Keratinocyte (primary cell): ENCODE data around the gene RBMS3. TPM values are rescaled to one million over a fixed set of nuclear protein-coding genes. Genes with fewer than 3 reads are reported as not detected.
A peak's percentile ranks its signal among the peaks of the same experiment; 100 is the strongest.

Source experiments
- DNase-seq: peaks from one replicate; pipeline ENCODE4 v3.0.0-alpha.2; 2011; ENCODE audit warnings: low read depth, missing footprints, low spot score
- FAIRE-seq: peaks from 2 replicates; lab custom pipeline; 2011; peaks lifted over from hg19 to GRCh38; lab: Jason Lieb, UNC
- H2AFZ ChIP-seq: 2 replicates; pipeline ENCODE4 v1.6.0; 2012; ENCODE audit warnings: low read length, control low read depth, inconsistent platforms; ENCODE audit not compliant: control insufficient read depth
- H3K27ac ChIP-seq: 2 replicates; pipeline ENCODE4 v1.5.1; 2011; ENCODE audit warnings: low read length; ENCODE audit not compliant: control insufficient read depth, insufficient read depth
- H3K27me3 ChIP-seq: 3 replicates; pipeline ENCODE4 v1.6.0; 2011; ENCODE audit warnings: low read length; ENCODE audit not compliant: control insufficient read depth, insufficient read depth; ENCODE audit errors: extremely low read depth
- H3K36me3 ChIP-seq, 2 experiments: 2 replicates in 1 of 2; 3 replicates in 1 of 2; pipeline ENCODE4 v1.5.1; 2011; ENCODE audit warnings: low read length in 2 of 2, mild to moderate bottlenecking in 1 of 2; ENCODE audit not compliant: control insufficient read depth in 2 of 2, insufficient read depth in 2 of 2; ENCODE audit errors: extremely low read depth in 1 of 2
- H3K4me1 ChIP-seq: 3 replicates; pipeline ENCODE4 v1.5.1; 2011; ENCODE audit warnings: low read length; ENCODE audit not compliant: control insufficient read depth, insufficient read depth; ENCODE audit errors: extremely low read depth
- H3K4me2 ChIP-seq: 3 replicates; pipeline ENCODE4 v1.6.0; 2011; ENCODE audit warnings: low read depth, low read length; ENCODE audit not compliant: control insufficient read depth, insufficient read depth; ENCODE audit errors: extremely low read depth
- H3K4me3 ChIP-seq, 3 experiments: fragments of 200-600 bp in 1 of 3; sonication (generic) in 1 of 3; 2 replicates in 2 of 3; 3 replicates in 1 of 3; pipeline ENCODE4 v1.5.1; 2011 to 2016; ENCODE audit warnings: low read length in 3 of 3, mild to moderate bottlenecking in 3 of 3, control low read depth in 2 of 3, inconsistent platforms in 1 of 3, low read depth in 1 of 3, mixed read lengths in 1 of 3, mixed run types in 1 of 3, moderate library complexity in 1 of 3; ENCODE audit not compliant: control insufficient read depth in 2 of 3, insufficient read depth in 2 of 3; ENCODE audit errors: extremely low read depth in 1 of 3
- H3K79me2 ChIP-seq: 2 replicates; pipeline ENCODE4 v1.6.0; 2012; ENCODE audit warnings: low read length; ENCODE audit not compliant: control insufficient read depth, insufficient read depth
- H3K9ac ChIP-seq: 3 replicates; pipeline ENCODE4 v1.6.0; 2011; ENCODE audit warnings: low read length; ENCODE audit not compliant: control insufficient read depth, insufficient read depth; ENCODE audit errors: extremely low read depth
- H3K9me1 ChIP-seq: 3 replicates; pipeline ENCODE4 v1.6.0; 2011; ENCODE audit warnings: low read length; ENCODE audit not compliant: control insufficient read depth, insufficient read depth; ENCODE audit errors: extremely low read depth
- H3K9me3 ChIP-seq: 2 replicates; pipeline ENCODE4 v1.5.1; 2012; ENCODE audit warnings: low read depth, low read length; ENCODE audit not compliant: control insufficient read depth
- H4K20me1 ChIP-seq: 3 replicates; pipeline ENCODE4 v1.6.0; 2011; ENCODE audit warnings: low read length; ENCODE audit not compliant: control insufficient read depth, insufficient read depth; ENCODE audit errors: extremely low read depth
- EZH2 ChIP-seq: IDR thresholded peaks from one replicate; pipeline ENCODE4 v1.6.1; 2012; ENCODE audit warnings: inconsistent platforms, mild to moderate bottlenecking, low read length, moderate library complexity
- dilution Hi-C: fragments of 300-500 bp; cut with MboI; formaldehyde crosslinking; loops from one replicate; pipeline ENCODE4 v1.7.0; 2020; ENCODE audit warnings: low sequenced_read_pairs; ENCODE audit not compliant: extremely low pct_ligation_motif_present
- polyA plus RNA-seq, 5 experiments: library from polyadenylated mRNA; depleted of rRNA in 3 of 5; stranded (reverse) in 3 of 5; stranded (forward) in 1 of 5; unstranded in 1 of 5; fragments of >200 nt; gene quantifications; 1 replicate in 1 of 5; 2 replicates in 3 of 5; 3 replicates in 1 of 5; pipeline versions ENCODE4 v1.2.1 to v1.2.3, GENCODE V29; 2011 to 2012; ENCODE audit warnings: missing spikeins in 2 of 5, low read depth in 1 of 5, low replicate concordance in 1 of 5
- TF ChIP-seq, protein P1 (sequence below), 3 experiments: IDR thresholded peaks in 1 of 3; conservative IDR thresholded peaks in 1 of 3; optimal IDR thresholded peaks in 1 of 3; 2 replicates in 2 of 3; 3 replicates in 1 of 3; pipeline versions ENCODE3 to v1.5.1; 2011; ENCODE audit warnings: low read length in 3 of 3, mild to moderate bottlenecking in 3 of 3, moderate library complexity in 2 of 3, control low read depth in 1 of 3, inconsistent platforms in 1 of 3; ENCODE audit not compliant: insufficient read depth in 2 of 3; ENCODE audit errors: extremely low read depth in 1 of 3

RBMS3 gene
- polyA plus RNA-seq, 1 donor (not counting 4 experiments of a cell fraction or from before 2014, with no cell fraction given): 2.3 TPM

DNA sequence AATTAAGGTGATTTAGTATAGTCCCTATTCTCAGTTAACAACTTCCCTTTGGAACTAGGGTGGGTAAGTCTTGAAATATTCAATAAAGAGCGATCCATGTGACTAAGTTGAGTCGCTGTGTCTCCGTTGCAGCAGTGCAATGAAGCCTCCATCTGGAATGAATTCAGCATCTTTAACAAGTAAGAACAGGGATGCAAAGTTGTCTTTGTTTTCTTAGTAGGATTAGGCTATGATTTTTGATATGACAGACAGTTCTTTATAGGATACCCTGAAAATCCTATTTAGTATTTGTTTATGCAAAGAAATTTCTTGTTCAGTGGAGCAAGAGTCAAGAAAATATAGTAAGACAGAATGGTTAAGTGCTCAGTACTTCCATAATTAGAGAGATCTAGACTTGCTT is 52.7 kb downstream of the RBMS3 start:
- peak overlapping the region; percentile 22 for H3K27ac ChIP-seq
- FAIRE-seq (no peak), DNase-seq (no peak)
- no peak overlapping the region for H3K9ac ChIP-seq
- H3K27me3 ChIP-seq: no peaks in the 10 kb centered on the region
- peak overlapping the region; percentile 6 for H3K4me2 ChIP-seq
- dilution Hi-C loops: no loop called here
- H4K20me1 ChIP-seq: no peaks in the 10 kb centered on the region
- H3K4me1 ChIP-seq: peaks cover 51% of the 10 kb centered on the region
- no peaks in the 10 kb centered on the region for H3K36me3 ChIP-seq
- H3K79me2 ChIP-seq: no peaks in the 10 kb centered on the region
- H3K9me3 ChIP-seq: no peaks in the 10 kb centered on the region
- H2AFZ ChIP-seq: no peak overlapping the region
- no peak overlapping the region for H3K4me3 ChIP-seq
- no peaks in the 10 kb centered on the region for H3K9me1 ChIP-seq
- TF ChIP-seq, protein P1, sequence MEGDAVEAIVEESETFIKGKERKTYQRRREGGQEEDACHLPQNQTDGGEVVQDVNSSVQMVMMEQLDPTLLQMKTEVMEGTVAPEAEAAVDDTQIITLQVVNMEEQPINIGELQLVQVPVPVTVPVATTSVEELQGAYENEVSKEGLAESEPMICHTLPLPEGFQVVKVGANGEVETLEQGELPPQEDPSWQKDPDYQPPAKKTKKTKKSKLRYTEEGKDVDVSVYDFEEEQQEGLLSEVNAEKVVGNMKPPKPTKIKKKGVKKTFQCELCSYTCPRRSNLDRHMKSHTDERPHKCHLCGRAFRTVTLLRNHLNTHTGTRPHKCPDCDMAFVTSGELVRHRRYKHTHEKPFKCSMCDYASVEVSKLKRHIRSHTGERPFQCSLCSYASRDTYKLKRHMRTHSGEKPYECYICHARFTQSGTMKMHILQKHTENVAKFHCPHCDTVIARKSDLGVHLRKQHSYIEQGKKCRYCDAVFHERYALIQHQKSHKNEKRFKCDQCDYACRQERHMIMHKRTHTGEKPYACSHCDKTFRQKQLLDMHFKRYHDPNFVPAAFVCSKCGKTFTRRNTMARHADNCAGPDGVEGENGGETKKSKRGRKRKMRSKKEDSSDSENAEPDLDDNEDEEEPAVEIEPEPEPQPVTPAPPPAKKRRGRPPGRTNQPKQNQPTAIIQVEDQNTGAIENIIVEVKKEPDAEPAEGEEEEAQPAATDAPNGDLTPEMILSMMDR (optimal IDR thresholded peaks at IDR 0.05 in 1 of 3, IDR thresholded peaks at IDR 0.05 in 1 of 3, conservative IDR thresholded peaks at IDR 0.05 in 1 of 3; ENCODE audit: extremely low read depth in 1 of 3, insufficient read depth in 2 of 3, low read length in 3 of 3): no peak
- TF ChIP-seq EZH2: no peak

DNA sequence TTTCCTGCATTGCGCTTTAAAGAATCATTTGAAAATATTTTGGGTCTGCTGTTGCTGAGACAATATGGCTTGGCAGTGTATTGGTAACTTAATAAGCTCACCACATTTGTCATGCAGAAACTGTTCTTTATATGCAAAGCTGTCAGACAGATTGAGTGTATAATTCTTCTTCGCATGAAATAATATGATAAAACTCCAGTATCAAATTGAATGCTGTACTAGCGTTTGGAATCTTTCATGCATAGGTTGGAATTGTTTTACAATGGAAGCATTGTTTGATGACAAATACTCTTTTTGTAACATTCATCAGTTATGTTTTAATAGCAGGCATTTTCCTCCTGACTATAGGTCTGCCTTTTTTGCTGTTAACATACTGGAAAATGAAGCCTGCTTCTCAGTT is 53.8 kb downstream of the RBMS3 start:
- dilution Hi-C loops: no loop called here
- Histone ChIP-seq H3K4me3 (peak overlapping the region in 1 of 3 experiments; percentile 37), H3K9me3 (no peaks in the 10 kb centered on the region), H3K79me2 (no peaks in the 10 kb centered on the region), H4K20me1 (no peaks in the 10 kb centered on the region), H3K36me3 (no peaks in the 10 kb centered on the region), H3K4me1 (peaks cover 51% of the 10 kb centered on the region), H3K27me3 (no peaks in the 10 kb centered on the region), H3K27ac (peak overlapping the region; percentile 84), H3K4me2 (peak overlapping the region; percentile 92), H2AFZ (peak overlapping the region; percentile 93), H3K9ac (peak overlapping the region; percentile 74), H3K9me1 (no peaks in the 10 kb centered on the region)
- TF ChIP-seq, protein P1 (optimal IDR thresholded peaks at IDR 0.05 in 1 of 3, IDR thresholded peaks at IDR 0.05 in 1 of 3, conservative IDR thresholded peaks at IDR 0.05 in 1 of 3; ENCODE audit: extremely low read depth in 1 of 3, insufficient read depth in 2 of 3, low read length in 3 of 3): no peak
- TF ChIP-seq EZH2: no peak
- DNase-seq (no peak), FAIRE-seq (peak; percentile 5)
